ENCODE results near the gene PCDHB6.
A peak's percentile ranks its signal among the peaks of the same experiment; 100 is the strongest.
"Not testable (repeated sequence)": the region's sequence is repeated elsewhere in the genome, so short reads cannot be mapped to it uniquely, and the experiment has no call there.

Gene PCDHB6

DNA sequence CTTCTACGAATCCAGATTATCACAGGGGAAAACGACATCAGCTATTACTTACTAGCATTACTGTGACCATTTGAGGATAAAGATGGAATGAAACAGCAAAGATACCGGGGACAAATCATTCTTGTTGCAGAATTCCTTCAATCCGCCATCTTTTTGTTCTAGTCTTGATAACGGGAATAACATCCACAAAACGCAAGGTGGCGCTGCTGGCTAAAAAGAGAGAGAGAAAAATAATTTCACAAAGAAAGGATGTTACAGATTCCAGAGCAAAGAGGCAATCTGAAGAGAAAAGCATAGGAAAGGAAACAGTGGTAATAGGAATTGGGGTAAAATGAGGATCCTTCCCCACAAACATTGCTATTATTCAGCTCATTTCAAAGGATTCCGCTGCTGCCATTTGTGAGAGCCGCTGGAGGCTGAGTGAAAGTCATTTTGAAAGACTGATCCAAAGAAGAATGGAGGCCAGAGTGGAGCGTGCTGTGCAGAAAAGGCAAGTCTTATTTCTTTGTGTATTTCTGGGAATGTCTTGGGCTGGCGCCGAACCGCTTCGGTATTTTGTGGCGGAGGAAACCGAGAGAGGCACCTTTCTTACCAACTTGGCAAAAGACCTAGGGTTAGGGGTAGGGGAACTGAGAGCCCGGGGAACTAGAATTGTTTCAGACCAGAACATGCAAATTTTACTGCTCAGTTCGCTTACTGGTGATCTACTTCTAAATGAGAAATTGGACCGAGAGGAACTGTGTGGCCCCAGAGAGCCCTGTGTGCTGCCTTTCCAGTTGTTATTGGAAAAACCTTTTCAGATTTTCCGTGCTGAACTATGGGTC, 22.7 kb downstream of the PCDHB6 start, which contains the start of gene PCDHB7:
Gene PCDHB7 (plus strand): TSS at position 264 of the 824 bp plus-strand sequence. CDS start 192 bp downstream, at position 456.
- H3K79me2 ChIP-seq (ENCODE audit: low read length) = no peaks in the 10 kb centered on the region
- no peaks in the 10 kb centered on the region for H3K9me3 ChIP-seq (ENCODE audit: insufficient read depth, low read length)
- H2AFZ ChIP-seq (ENCODE audit: low read depth, low read length) = peak within 1 kb of the TSS; percentile 93
- no peak within 1 kb of the TSS for H3K27ac ChIP-seq (ENCODE audit: low read length)
- peak within 1 kb of the TSS; percentile 86 for H3K4me2 ChIP-seq (ENCODE audit: low read length)
- H3K36me3 ChIP-seq (replicated peaks; ENCODE audit: low read depth, low read length) = no peaks in the 10 kb centered on the region
- H3K9ac ChIP-seq (ENCODE audit: low read length) = peak within 1 kb of the TSS; percentile 39; the same call in 1 of the 2 replicates
- no peaks in the 10 kb centered on the region for H4K20me1 ChIP-seq (ENCODE audit: insufficient read depth, low read length)
- H3K4me1 ChIP-seq (ENCODE audit: low read length) = peaks cover 3% of the 10 kb centered on the region; the same call in 1 of the 2 replicates
- TF ChIP-seq, protein P1, sequence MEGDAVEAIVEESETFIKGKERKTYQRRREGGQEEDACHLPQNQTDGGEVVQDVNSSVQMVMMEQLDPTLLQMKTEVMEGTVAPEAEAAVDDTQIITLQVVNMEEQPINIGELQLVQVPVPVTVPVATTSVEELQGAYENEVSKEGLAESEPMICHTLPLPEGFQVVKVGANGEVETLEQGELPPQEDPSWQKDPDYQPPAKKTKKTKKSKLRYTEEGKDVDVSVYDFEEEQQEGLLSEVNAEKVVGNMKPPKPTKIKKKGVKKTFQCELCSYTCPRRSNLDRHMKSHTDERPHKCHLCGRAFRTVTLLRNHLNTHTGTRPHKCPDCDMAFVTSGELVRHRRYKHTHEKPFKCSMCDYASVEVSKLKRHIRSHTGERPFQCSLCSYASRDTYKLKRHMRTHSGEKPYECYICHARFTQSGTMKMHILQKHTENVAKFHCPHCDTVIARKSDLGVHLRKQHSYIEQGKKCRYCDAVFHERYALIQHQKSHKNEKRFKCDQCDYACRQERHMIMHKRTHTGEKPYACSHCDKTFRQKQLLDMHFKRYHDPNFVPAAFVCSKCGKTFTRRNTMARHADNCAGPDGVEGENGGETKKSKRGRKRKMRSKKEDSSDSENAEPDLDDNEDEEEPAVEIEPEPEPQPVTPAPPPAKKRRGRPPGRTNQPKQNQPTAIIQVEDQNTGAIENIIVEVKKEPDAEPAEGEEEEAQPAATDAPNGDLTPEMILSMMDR (IDR thresholded peaks at IDR 0.05; ENCODE audit: low read depth, low read length) = peak; percentile 76
- TF ChIP-seq EZH2phosphoT487 (IDR thresholded peaks at IDR 0.05; ENCODE audit: low read depth) = no peak
- H3K27me3 ChIP-seq (ENCODE audit: low read depth, low read length) = no peaks in the 10 kb centered on the region
- peak within 1 kb of the TSS; percentile 79 for H3K4me3 ChIP-seq (ENCODE audit: low read length)

DNA sequence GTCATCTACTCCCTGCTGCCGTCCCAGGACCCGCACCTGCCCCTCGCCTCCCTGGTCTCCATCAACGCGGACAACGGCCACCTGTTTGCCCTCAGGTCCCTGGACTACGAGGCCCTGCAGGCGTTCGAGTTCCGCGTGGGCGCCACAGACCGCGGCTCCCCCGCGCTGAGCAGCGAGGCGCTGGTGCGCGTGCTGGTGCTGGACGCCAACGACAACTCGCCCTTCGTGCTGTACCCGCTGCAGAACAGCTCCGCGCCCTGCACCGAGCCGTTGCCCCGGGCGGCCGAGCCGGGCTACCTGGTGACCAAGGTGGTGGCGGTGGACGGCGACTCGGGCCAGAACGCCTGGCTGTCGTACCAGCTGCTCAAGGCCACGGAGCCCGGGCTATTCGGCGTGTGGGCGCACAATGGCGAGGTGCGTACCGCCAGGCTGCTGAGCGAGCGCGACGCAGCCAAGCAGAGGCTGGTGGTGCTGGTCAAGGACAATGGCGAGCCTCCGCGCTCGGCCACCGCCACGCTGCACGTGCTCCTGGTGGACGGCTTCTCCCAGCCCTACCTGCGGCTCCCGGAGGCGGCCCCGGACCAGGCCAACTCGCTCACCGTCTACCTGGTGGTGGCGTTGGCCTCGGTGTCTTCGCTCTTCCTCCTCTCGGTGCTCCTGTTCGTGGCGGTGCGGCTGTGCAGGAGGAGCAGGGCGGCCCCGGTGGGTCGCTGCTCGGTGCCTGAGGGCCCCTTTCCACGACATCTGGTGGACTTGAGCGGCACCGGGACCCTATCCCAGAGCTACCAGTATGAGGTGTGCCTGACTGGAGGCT, 24.6 kb downstream of the PCDHB6 start:
- H3K36me3 ChIP-seq (replicated peaks; ENCODE audit: low read depth, low read length); H3K27ac ChIP-seq (ENCODE audit: low read length); H3K27me3 ChIP-seq (ENCODE audit: low read depth, low read length); H3K4me2 ChIP-seq (ENCODE audit: low read length); H3K9ac ChIP-seq (ENCODE audit: low read length); H2AFZ ChIP-seq (ENCODE audit: low read depth, low read length); H4K20me1 ChIP-seq (ENCODE audit: insufficient read depth, low read length); H3K9me3 ChIP-seq (ENCODE audit: insufficient read depth, low read length); H3K4me1 ChIP-seq (ENCODE audit: low read length); H3K79me2 ChIP-seq (ENCODE audit: low read length); H3K4me3 ChIP-seq (ENCODE audit: low read length): not testable (repeated sequence)

DNA sequence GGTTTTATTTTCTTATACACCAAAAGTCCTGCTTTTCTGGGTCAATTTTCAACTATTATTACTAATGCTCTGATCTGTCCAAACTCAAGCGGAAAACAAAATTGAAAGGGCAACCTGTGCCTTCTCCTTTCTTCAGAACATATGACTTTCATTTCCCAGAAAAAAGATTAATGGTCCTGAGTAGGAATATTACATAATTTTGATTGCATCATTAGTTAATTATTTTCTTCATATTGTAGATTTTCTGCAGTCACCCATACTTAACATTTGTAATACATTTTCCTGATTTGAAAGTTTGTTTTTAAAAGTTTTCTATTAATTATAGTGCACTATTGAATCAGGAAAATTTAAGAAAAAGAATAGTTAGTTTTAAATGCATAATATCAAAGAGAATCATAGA, 26.1 kb downstream of the PCDHB6 start:
- Histone ChIP-seq H3K9me3 (ENCODE audit: insufficient read depth, low read length) (no peaks in the 10 kb centered on the region), H3K79me2 (ENCODE audit: low read length) (no peaks in the 10 kb centered on the region), H3K4me2 (ENCODE audit: low read length) (no peak overlapping the region), H3K4me3 (ENCODE audit: low read length) (no peak overlapping the region), H3K36me3 (replicated peaks; ENCODE audit: low read depth, low read length) (no peaks in the 10 kb centered on the region), H3K9ac (ENCODE audit: low read length) (no peak overlapping the region), H2AFZ (ENCODE audit: low read depth, low read length) (no peak overlapping the region), H4K20me1 (ENCODE audit: insufficient read depth, low read length) (no peaks in the 10 kb centered on the region), H3K27me3 (ENCODE audit: low read depth, low read length) (no peaks in the 10 kb centered on the region), H3K4me1 (ENCODE audit: low read length) (peaks cover 3% of the 10 kb centered on the region; the same call in 1 of the 2 replicates), H3K27ac (ENCODE audit: low read length) (no peak overlapping the region)
- TF ChIP-seq, protein P1 (IDR thresholded peaks at IDR 0.05; ENCODE audit: low read depth, low read length) = no peak

DNA sequence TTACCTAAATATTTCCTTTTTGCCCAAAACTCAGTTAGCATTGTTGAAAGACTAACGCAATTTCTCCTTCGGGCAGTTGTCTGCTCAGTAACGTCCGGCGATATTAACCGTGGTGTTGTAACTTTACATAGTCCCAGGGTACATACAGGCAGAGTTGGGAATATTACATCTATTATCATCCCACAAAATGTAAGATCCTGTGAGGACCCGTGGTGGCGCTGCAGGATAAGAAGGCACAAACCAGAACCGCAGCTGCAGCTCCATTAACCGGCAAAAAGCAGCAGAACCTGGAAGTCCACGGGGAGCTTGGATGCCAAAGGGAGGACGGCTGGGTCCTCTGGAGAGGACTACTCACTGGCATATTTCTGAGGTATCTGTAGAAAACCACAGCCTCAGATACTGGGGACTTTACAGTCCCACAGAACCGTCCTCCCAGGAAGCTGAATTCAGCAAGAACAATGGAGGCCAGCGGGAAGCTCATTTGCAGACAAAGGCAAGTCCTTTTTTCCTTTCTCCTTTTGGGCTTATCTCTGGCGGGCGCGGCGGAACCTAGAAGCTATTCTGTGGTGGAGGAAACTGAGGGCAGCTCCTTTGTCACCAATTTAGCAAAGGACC, 27.8 kb downstream of the PCDHB6 start, which contains the start of gene PCDHB8:
Gene PCDHB8 (plus strand): TSS at position 214 of the 615 bp plus-strand sequence. CDS start 245 bp downstream, at position 459.
- H3K36me3 ChIP-seq (replicated peaks; ENCODE audit: low read depth, low read length); H3K27me3 ChIP-seq (ENCODE audit: low read depth, low read length); H4K20me1 ChIP-seq (ENCODE audit: insufficient read depth, low read length); H3K9ac ChIP-seq (ENCODE audit: low read length); H3K4me1 ChIP-seq (ENCODE audit: low read length); H3K9me3 ChIP-seq (ENCODE audit: insufficient read depth, low read length); H3K4me2 ChIP-seq (ENCODE audit: low read length); H3K27ac ChIP-seq (ENCODE audit: low read length); H2AFZ ChIP-seq (ENCODE audit: low read depth, low read length); H3K4me3 ChIP-seq (ENCODE audit: low read length); H3K79me2 ChIP-seq (ENCODE audit: low read length): not testable (repeated sequence)

DNA sequence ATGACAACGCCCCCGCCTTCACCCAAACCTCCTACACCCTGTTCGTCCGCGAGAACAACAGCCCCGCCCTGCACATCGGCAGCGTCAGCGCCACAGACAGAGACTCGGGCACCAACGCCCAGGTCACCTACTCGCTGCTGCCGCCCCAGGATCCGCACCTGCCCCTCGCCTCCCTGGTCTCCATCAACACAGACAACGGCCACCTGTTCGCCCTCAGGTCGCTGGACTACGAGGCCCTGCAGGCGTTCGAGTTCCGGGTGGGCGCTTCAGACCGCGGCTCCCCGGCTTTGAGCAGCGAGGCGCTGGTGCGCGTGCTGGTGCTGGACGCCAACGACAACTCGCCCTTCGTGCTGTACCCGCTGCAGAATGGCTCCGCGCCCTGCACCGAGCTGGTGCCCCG, 29.5 kb downstream of the PCDHB6 start:
- H3K9ac ChIP-seq (ENCODE audit: low read length); H3K9me3 ChIP-seq (ENCODE audit: insufficient read depth, low read length); H3K79me2 ChIP-seq (ENCODE audit: low read length); H3K4me2 ChIP-seq (ENCODE audit: low read length); H3K36me3 ChIP-seq (replicated peaks; ENCODE audit: low read depth, low read length); H3K27me3 ChIP-seq (ENCODE audit: low read depth, low read length); H3K4me1 ChIP-seq (ENCODE audit: low read length); H3K27ac ChIP-seq (ENCODE audit: low read length); H4K20me1 ChIP-seq (ENCODE audit: insufficient read depth, low read length); H2AFZ ChIP-seq (ENCODE audit: low read depth, low read length); H3K4me3 ChIP-seq (ENCODE audit: low read length): not testable (repeated sequence)

DNA sequence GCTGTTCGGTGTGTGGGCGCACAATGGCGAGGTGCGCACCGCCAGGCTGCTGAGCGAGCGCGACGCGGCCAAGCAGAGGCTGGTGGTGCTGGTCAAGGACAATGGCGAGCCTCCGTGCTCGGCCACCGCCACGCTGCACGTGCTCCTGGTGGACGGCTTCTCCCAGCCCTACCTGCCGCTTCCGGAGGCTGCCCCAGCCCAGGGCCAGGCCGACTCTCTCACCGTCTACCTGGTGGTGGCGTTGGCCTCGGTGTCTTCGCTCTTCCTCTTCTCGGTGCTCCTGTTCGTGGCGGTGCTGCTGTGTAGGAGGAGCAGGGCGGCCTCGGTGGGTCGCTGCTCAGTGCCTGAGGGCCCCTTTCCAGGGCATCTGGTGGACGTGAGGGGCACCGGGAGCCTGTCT, 30.0 kb downstream of the PCDHB6 start:
- H2AFZ ChIP-seq (ENCODE audit: low read depth, low read length) = not testable (repeated sequence)

More for the DNA sequence above, 30.0 kb downstream of the PCDHB6 start:
- not testable (repeated sequence) for H3K36me3 ChIP-seq (replicated peaks; ENCODE audit: low read depth, low read length); H3K79me2 ChIP-seq (ENCODE audit: low read length); H3K4me3 ChIP-seq (ENCODE audit: low read length); H3K4me2 ChIP-seq (ENCODE audit: low read length); H3K9ac ChIP-seq (ENCODE audit: low read length); H3K4me1 ChIP-seq (ENCODE audit: low read length); H3K27me3 ChIP-seq (ENCODE audit: low read depth, low read length); H4K20me1 ChIP-seq (ENCODE audit: insufficient read depth, low read length); H3K9me3 ChIP-seq (ENCODE audit: insufficient read depth, low read length); H3K27ac ChIP-seq (ENCODE audit: low read length)
